ENCODE measurements around the gene STRA6.

The STRA6 gene

GRCh38 chr15:74179101-74179841 is 23.3 kb downstream of the STRA6 start:
- WGBS (ENCODE audit: insufficient coverage, insufficient read length), result no CpG with 5 or more reads among the region's 13 CpGs
- Histone ChIP-seq H3K9me3 (ENCODE audit: control insufficient read depth, insufficient read depth, low read length) (no peaks in the 10 kb centered on the region), H3K4me3 (ENCODE audit: low read length) (no peak overlapping the region), H3K27ac (ENCODE audit: low read length) (no peak overlapping the region), H3K27me3 (ENCODE audit: control insufficient read depth, insufficient read depth, low read length) (no peaks in the 10 kb centered on the region), H3K36me3 (ENCODE audit: control insufficient read depth, insufficient read depth, low read length) (peaks cover 4% of the 10 kb centered on the region; the same call in 1 of the 2 replicates), H3K4me1 (ENCODE audit: control insufficient read depth, insufficient read depth, low read length) (no peaks in the 10 kb centered on the region)
- no peak for DNase-seq (ENCODE audit: low read depth, low spot score)

DNA sequence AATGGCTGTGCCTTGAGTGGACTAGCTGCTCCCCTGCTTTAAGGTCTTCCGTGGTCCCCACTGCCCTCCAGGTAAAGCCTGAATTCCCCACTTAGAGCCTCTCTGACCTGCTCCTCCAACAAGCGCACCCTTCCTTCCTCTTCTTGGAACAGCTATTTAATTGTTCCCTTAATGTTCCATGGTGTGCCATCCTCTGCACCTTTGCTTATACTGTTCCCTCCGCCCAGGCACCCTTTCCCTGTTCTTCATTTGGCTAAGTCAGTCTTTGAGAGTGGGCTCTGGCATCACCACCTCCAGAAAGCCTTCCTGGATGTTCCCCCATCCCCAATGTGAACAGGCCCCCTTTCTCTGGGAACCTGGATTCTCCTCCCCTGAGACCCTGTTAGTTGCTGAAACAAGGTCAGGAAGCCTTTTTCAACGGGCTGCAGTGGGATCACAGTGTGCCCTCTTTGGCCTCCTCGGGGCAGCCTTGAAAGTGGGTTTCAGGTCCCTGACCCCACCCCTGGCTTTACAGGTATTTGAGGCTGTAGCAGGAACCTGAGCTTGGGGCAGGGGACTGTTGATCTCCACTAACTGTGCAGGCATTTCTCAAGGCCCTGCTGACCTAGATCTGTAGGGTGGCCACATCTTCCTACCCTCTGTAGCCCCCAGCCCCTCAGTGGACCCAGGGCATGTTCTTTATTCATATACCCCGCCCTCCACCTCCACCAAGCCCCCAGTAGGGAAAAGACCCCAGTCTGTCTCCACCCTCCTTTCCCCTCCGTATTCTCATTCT is 24.1 kb downstream of the STRA6 start:
- H3K27me3 ChIP-seq (ENCODE audit: control insufficient read depth, insufficient read depth, low read length), result no peaks in the 10 kb centered on the region
- H3K36me3 ChIP-seq (ENCODE audit: control insufficient read depth, insufficient read depth, low read length), result peaks cover 4% of the 10 kb centered on the region; the same call in 1 of the 2 replicates
- no peaks in the 10 kb centered on the region for H3K9me3 ChIP-seq (ENCODE audit: control insufficient read depth, insufficient read depth, low read length)
- no peak for DNase-seq (ENCODE audit: low read depth, low spot score)
- WGBS (ENCODE audit: insufficient coverage, insufficient read length), result no CpG with 5 or more reads among the region's 7 CpGs
- no peak overlapping the region for H3K4me3 ChIP-seq (ENCODE audit: low read length)
- peaks cover 3% of the 10 kb centered on the region for H3K4me1 ChIP-seq (ENCODE audit: control insufficient read depth, insufficient read depth, low read length)
- H3K27ac ChIP-seq (ENCODE audit: low read length), result no peak overlapping the region

GRCh38 chr15:74176262-74177214 is 26.0 kb downstream of the STRA6 start:
- no peak for DNase-seq (ENCODE audit: low read depth, low spot score)
- Histone ChIP-seq H3K4me1 (ENCODE audit: control insufficient read depth, insufficient read depth, low read length) (peaks cover 6% of the 10 kb centered on the region), H3K27ac (ENCODE audit: low read length) (no peak overlapping the region), H3K4me3 (ENCODE audit: low read length) (no peak overlapping the region), H3K27me3 (ENCODE audit: control insufficient read depth, insufficient read depth, low read length) (no peaks in the 10 kb centered on the region), H3K9me3 (ENCODE audit: control insufficient read depth, insufficient read depth, low read length) (no peaks in the 10 kb centered on the region), H3K36me3 (ENCODE audit: control insufficient read depth, insufficient read depth, low read length) (peaks cover 4% of the 10 kb centered on the region; the same call in 1 of the 2 replicates)
- no CpG with 5 or more reads among the region's 10 CpGs for WGBS (ENCODE audit: insufficient coverage, insufficient read length)

- H3K27ac ChIP-seq (ENCODE audit: low read length), result no peak overlapping the region
- no peaks in the 10 kb centered on the region for H3K27me3 ChIP-seq (ENCODE audit: control insufficient read depth, insufficient read depth, low read length)
- no peak for DNase-seq (ENCODE audit: low read depth, low spot score)
- H3K4me1 ChIP-seq (ENCODE audit: control insufficient read depth, insufficient read depth, low read length), result peaks cover 6% of the 10 kb centered on the region
- no CpG with 5 or more reads among the region's 45 CpGs for WGBS (ENCODE audit: insufficient coverage, insufficient read length)
- H3K9me3 ChIP-seq (ENCODE audit: control insufficient read depth, insufficient read depth, low read length), result no peaks in the 10 kb centered on the region
- H3K36me3 ChIP-seq (ENCODE audit: control insufficient read depth, insufficient read depth, low read length), result no peaks in the 10 kb centered on the region
- no peak overlapping the region for H3K4me3 ChIP-seq (ENCODE audit: low read length)
Observed at GRCh38 chr15:74175271-74176191, 27.1 kb downstream of the STRA6 start.

DNA sequence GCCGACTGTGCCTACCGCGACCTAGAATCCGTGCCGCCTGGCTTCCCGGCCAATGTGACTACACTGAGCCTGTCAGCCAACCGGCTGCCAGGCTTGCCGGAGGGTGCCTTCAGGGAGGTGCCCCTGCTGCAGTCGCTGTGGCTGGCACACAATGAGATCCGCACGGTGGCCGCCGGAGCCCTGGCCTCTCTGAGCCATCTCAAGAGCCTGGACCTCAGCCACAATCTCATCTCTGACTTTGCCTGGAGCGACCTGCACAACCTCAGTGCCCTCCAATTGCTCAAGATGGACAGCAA is 27.7 kb downstream of the STRA6 start:
- Histone ChIP-seq H3K27me3 (ENCODE audit: control insufficient read depth, insufficient read depth, low read length) (no peaks in the 10 kb centered on the region), H3K4me3 (ENCODE audit: low read length) (no peak overlapping the region), H3K36me3 (ENCODE audit: control insufficient read depth, insufficient read depth, low read length) (no peaks in the 10 kb centered on the region), H3K27ac (ENCODE audit: low read length) (no peak overlapping the region), H3K9me3 (ENCODE audit: control insufficient read depth, insufficient read depth, low read length) (no peaks in the 10 kb centered on the region), H3K4me1 (ENCODE audit: control insufficient read depth, insufficient read depth, low read length) (peaks cover 6% of the 10 kb centered on the region)
- no CpG with 5 or more reads among the region's 14 CpGs for WGBS (ENCODE audit: insufficient coverage, insufficient read length)
- DNase-seq (ENCODE audit: low read depth, low spot score), result no peak

DNA sequence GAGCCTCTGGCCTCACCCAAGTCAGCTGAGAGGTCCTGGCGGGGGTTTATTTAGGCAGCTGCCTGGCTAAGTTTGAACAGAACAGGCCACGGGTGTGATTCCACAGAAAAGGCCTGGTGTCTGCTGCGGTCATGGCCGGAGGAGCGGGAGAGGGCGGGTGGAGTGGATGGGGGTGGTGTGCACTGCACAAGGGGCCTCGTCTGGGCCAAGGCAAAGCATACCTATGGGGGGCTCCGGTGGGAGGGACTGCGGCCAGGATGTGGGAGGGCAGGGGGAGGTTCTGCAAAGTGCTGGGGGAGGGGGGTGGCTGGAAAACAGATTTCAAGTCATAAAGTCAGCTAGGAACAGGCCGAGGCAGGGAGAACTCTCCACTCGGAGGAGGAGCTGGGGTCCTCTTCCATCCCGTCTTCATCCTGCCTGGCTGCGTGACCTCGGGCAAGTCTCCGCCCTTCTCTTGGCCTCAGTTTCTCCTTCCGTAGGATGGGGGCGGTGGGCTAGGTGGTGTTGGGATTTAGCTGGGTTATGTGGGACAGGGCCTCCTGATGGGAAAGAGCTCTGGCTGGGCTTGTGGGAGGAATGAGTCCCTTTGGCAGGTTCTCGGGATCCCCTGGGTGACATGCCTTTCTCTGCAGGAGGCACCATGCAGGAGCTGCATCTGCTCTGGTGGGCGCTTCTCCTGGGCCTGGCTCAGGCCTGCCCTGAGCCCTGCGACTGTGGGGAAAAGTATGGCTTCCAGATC is 28.2 kb downstream of the STRA6 start:
- H3K27ac ChIP-seq (ENCODE audit: low read length), result no peak overlapping the region

GRCh38 chr15:74173380-74174218 is 29.0 kb downstream of the STRA6 start, which contains the start of gene ISLR:
Gene ISLR, plus strand, starts transcription at chr15:74173710. Its CDS starts 1,149 bp downstream, at chr15:74174859.
- Histone ChIP-seq H3K27me3 (ENCODE audit: control insufficient read depth, insufficient read depth, low read length) (no peaks in the 10 kb centered on the region), H3K36me3 (ENCODE audit: control insufficient read depth, insufficient read depth, low read length) (no peaks in the 10 kb centered on the region), H3K9me3 (ENCODE audit: control insufficient read depth, insufficient read depth, low read length) (no peaks in the 10 kb centered on the region), H3K4me3 (ENCODE audit: low read length) (no peak within 1 kb of the TSS), H3K4me1 (ENCODE audit: control insufficient read depth, insufficient read depth, low read length) (peaks cover 6% of the 10 kb centered on the region), H3K27ac (ENCODE audit: low read length) (no peak within 1 kb of the TSS)
- no peak for DNase-seq (ENCODE audit: low read depth, low spot score)
- WGBS (ENCODE audit: insufficient coverage, insufficient read length), result no CpG with 5 or more reads among the region's 20 CpGs

More for the DNA sequence above, 28.2 kb downstream of the STRA6 start:
- Histone ChIP-seq H3K4me3 (ENCODE audit: low read length) (no peak overlapping the region), H3K36me3 (ENCODE audit: control insufficient read depth, insufficient read depth, low read length) (no peaks in the 10 kb centered on the region), H3K27me3 (ENCODE audit: control insufficient read depth, insufficient read depth, low read length) (no peaks in the 10 kb centered on the region), H3K9me3 (ENCODE audit: control insufficient read depth, insufficient read depth, low read length) (no peaks in the 10 kb centered on the region), H3K4me1 (ENCODE audit: control insufficient read depth, insufficient read depth, low read length) (peaks cover 6% of the 10 kb centered on the region)
- WGBS (ENCODE audit: insufficient coverage, insufficient read length), result no CpG with 5 or more reads among the region's 20 CpGs
- DNase-seq (ENCODE audit: low read depth, low spot score), result no peak

GRCh38 chr15:74172701-74173379 is 29.7 kb downstream of the STRA6 start:
- Histone ChIP-seq H3K9me3 (ENCODE audit: control insufficient read depth, insufficient read depth, low read length) (no peaks in the 10 kb centered on the region), H3K27ac (ENCODE audit: low read length) (no peak overlapping the region), H3K4me1 (ENCODE audit: control insufficient read depth, insufficient read depth, low read length) (peaks cover 6% of the 10 kb centered on the region), H3K36me3 (ENCODE audit: control insufficient read depth, insufficient read depth, low read length) (no peaks in the 10 kb centered on the region), H3K4me3 (ENCODE audit: low read length) (no peak overlapping the region), H3K27me3 (ENCODE audit: control insufficient read depth, insufficient read depth, low read length) (no peaks in the 10 kb centered on the region)
- DNase-seq (ENCODE audit: low read depth, low spot score), result no peak
- WGBS (ENCODE audit: insufficient coverage, insufficient read length), result no CpG with 5 or more reads among the region's 13 CpGs
